ENCODE results near the gene MRPL49. TPM values are rescaled to one million over a fixed set of nuclear protein-coding genes. Genes with fewer than 3 reads are reported as not detected.
A peak's percentile ranks its signal among the peaks of the same experiment; 100 is the strongest.
"Not testable (repeated sequence)": the region's sequence is repeated elsewhere in the genome, so short reads cannot be mapped to it uniquely, and the experiment has no call there.

The MRPL49 gene
- total RNA-seq, 6 experiments from 2014 or later = 53.2 to 59.7 (median 56.9) TPM

GRCh38 chr11:65135633-65136145 lies 13.6 kb downstream of the MRPL49 start:
- peaks cover 17% of the 10 kb centered on the region for H3K36me3 Mint-ChIP-seq (ENCODE audit: low read depth)
- no peaks in the 10 kb centered on the region for H3K9me3 Mint-ChIP-seq
- peaks cover 6% of the 10 kb centered on the region; the same call in 1 of the 2 replicates for H3K27me3 Mint-ChIP-seq (ENCODE audit: insufficient read depth)
- peak overlapping the region; percentile 99 for H3K27ac Mint-ChIP-seq
- H3K4me3 Mint-ChIP-seq = peak overlapping the region; percentile 100
- H3K4me1 Mint-ChIP-seq (ENCODE audit: low read depth) = peaks cover 26% of the 10 kb centered on the region
- no peak for DNase-seq
- TF ChIP-seq CTCF (IDR thresholded peaks at IDR 0.05) = no peak

- peaks cover 12% of the 10 kb centered on the region; the same call in 1 of the 2 replicates for H3K36me3 Mint-ChIP-seq (ENCODE audit: low read depth)
- no peak for TF ChIP-seq CTCF (IDR thresholded peaks at IDR 0.05)
- H3K27ac Mint-ChIP-seq = no peak overlapping the region
- H3K27me3 Mint-ChIP-seq (ENCODE audit: insufficient read depth) = peaks cover 6% of the 10 kb centered on the region
- H3K4me1 Mint-ChIP-seq (ENCODE audit: low read depth) = peaks cover 26% of the 10 kb centered on the region
- no peak overlapping the region for H3K4me3 Mint-ChIP-seq
- no peaks in the 10 kb centered on the region for H3K9me3 Mint-ChIP-seq
- DNase-seq = no peak
Measured at GRCh38 chr11:65136515-65137096, 14.5 kb downstream of the MRPL49 start.

GRCh38 chr11:65141896-65142494 lies 19.9 kb downstream of the MRPL49 start:
- no peaks in the 10 kb centered on the region for H3K36me3 Mint-ChIP-seq (ENCODE audit: low read depth)
- peaks cover 24% of the 10 kb centered on the region for H3K27me3 Mint-ChIP-seq (ENCODE audit: insufficient read depth)
- H3K27ac Mint-ChIP-seq = no peak overlapping the region
- H3K9me3 Mint-ChIP-seq = no peaks in the 10 kb centered on the region
- DNase-seq = no peak
- H3K4me1 Mint-ChIP-seq (ENCODE audit: low read depth) = no peaks in the 10 kb centered on the region
- H3K4me3 Mint-ChIP-seq = no peak overlapping the region
- no peak for TF ChIP-seq CTCF (IDR thresholded peaks at IDR 0.05)

GRCh38 chr11:65147352-65148075 lies 25.4 kb downstream of the MRPL49 start:
- no peak for DNase-seq
- Mint-ChIP-seq H3K4me1 (ENCODE audit: low read depth) (peaks cover 28% of the 10 kb centered on the region), H3K27me3 (ENCODE audit: insufficient read depth) (peaks cover 25% of the 10 kb centered on the region), H3K9me3 (no peaks in the 10 kb centered on the region), H3K4me3 (no peak overlapping the region), H3K27ac (no peak overlapping the region), H3K36me3 (ENCODE audit: low read depth) (no peaks in the 10 kb centered on the region)
- no peak for TF ChIP-seq CTCF (IDR thresholded peaks at IDR 0.05)

GRCh38 chr11:65148657-65149056 lies 26.5 kb downstream of the MRPL49 start:
- no peak for DNase-seq
- no peak overlapping the region for H3K4me3 Mint-ChIP-seq
- H3K9me3 Mint-ChIP-seq = no peaks in the 10 kb centered on the region
- H3K27ac Mint-ChIP-seq = no peak overlapping the region
- H3K4me1 Mint-ChIP-seq (ENCODE audit: low read depth) = peaks cover 36% of the 10 kb centered on the region
- H3K27me3 Mint-ChIP-seq (ENCODE audit: insufficient read depth) = peaks cover 20% of the 10 kb centered on the region
- H3K36me3 Mint-ChIP-seq (ENCODE audit: low read depth) = no peaks in the 10 kb centered on the region
- no peak for TF ChIP-seq CTCF (IDR thresholded peaks at IDR 0.05)

GRCh38 chr11:65150131-65150508 lies 28.0 kb downstream of the MRPL49 start:
- H3K27ac Mint-ChIP-seq = peak overlapping the region; percentile 85
- H3K36me3 Mint-ChIP-seq (ENCODE audit: low read depth); DNase-seq; H3K9me3 Mint-ChIP-seq: not testable (repeated sequence)
- H3K27me3 Mint-ChIP-seq (ENCODE audit: insufficient read depth) = peaks cover 16% of the 10 kb centered on the region
- H3K4me1 Mint-ChIP-seq (ENCODE audit: low read depth) = peaks cover 36% of the 10 kb centered on the region
- H3K4me3 Mint-ChIP-seq = peak overlapping the region; percentile 78

All from HFFc6 (cell line).